NCI-H1694 (cell line): ENCODE measurements around the gene MAVS.
"Not testable (repeated sequence)": the region's sequence is repeated elsewhere in the genome, so short reads cannot be mapped to it uniquely, and the experiment has no call there.

Source experiments
- DNase-seq: peaks from one replicate; lab custom pipeline; 2025; lab: John Stamatoyannopoulos, UW

The MAVS gene

DNA sequence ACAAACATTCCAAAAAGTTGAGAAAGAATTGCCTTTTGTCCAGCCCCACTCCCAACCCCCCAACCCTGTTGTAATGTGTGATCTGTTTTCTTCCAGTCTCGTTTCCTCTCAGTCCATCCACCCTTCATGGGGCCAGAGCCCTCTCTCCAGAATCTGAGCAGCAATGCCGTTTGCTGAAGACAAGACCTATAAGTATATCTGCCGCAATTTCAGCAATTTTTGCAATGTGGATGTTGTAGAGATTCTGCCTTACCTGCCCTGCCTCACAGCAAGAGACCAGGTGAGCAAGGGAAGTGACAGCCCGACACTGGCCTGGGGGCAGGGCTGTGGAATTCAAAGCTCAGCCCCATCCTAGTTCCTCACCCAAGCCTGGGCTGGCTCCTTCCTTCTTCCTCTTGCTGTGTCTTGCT lies 7.8 kb downstream of the MAVS start:
- no peak for DNase-seq

DNA sequence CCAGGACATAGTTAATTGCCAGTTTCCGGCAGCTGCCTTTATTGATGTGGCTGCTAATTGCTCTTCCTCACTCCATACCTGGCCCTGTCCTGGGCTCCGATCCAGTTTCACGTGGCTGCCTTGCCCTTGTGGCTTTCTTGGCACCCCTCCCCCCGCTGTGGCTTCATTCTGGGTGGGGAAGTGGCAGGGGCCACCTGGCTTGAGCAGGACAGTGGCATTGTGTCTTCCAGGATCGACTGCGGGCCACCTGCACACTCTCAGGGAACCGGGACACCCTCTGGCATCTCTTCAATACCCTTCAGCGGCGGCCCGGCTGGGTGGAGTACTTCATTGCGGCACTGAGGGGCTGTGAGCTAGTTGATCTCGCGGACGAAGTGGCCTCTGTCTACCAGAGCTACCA lies 10.8 kb downstream of the MAVS start:
- no peak for DNase-seq

DNA sequence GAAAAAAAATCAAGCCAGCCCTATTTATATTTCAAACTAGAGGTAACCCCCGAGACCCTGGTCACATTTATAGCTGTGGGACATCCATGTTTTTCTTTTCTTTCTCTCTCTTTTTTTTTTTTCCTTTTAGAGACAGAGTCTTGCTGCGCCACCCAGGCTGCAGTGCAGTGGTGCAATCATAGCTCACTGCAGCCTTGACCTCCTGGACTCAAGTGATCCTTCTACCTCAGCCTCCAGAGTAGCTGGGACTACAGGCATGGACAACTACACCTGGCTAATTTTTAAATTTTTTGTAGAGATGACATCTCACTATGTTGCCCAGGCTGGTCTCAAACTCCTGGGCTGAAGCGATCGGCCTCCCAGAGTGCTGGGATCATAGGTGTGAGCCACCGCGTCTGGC lies 12.1 kb downstream of the MAVS start:
- no peak for DNase-seq

DNA sequence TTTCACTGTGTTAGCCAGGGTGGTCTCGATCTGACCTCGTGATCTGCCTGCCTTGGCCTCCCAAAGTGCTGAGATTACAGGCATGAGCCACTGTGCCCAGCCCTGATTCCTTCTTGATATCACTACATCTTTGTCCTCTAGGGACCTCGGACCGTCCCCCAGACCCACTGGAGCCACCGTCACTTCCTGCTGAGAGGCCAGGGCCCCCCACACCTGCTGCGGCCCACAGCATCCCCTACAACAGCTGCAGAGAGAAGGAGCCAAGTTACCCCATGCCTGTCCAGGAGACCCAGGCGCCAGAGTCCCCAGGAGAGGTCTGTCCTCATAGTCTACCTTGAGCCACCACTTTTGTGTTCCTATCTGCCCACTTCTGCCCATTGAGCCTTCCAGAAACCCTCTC lies 14.6 kb downstream of the MAVS start:
- DNase-seq, result no peak

DNA sequence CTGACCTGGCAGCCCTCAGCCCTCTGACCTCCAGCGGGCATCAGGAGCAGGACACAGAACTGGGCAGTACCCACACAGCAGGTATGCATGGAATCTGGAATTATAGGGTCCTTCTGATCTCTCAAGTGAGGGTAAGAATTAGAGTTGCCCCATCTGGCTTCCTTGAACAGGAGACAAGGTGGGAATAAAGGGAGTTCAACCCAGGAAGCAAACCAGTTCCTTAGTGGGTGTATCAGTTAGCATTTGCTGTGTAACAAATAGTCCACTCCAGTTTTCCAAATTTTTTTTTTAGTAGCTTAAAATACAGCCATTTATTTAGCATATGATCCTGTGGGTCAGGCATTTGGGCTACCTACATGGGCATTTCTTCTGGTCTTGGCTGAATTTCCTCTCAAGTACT lies 15.7 kb downstream of the MAVS start:
- DNase-seq, result no peak

DNA sequence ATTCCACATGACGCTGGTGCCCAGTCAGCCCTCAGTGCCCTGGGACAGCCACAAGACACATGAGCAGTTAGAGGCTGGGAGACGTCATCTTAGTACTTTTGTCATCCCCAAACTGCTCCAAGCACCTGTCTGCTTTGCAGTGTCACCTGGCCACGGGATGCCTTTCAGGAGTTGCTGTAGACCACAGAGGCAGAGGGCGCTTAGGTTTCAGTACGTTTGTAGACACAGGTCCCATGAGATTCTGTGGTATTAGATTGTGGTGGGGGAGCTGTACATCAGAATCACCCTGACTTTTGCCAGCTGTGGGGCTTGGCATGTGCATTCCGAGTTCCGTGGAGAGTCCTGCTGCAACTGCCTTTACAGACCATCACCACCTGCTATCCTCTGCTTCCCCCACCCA lies 16.7 kb downstream of the MAVS start:
- no peak for DNase-seq

DNA sequence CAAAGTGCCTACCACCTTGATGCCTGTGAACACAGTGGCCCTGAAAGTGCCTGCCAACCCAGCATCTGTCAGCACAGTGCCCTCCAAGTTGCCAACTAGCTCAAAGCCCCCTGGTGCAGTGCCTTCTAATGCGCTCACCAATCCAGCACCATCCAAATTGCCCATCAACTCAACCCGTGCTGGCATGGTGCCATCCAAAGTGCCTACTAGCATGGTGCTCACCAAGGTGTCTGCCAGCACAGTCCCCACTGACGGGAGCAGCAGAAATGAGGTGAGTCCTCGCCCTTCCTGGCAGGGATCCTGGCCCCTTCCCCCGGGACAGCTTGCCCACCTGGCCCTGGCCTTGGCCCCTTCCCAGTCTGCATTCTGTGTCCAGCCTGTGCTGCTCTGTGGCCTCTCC lies 17.9 kb downstream of the MAVS start:
- no peak for DNase-seq

DNA sequence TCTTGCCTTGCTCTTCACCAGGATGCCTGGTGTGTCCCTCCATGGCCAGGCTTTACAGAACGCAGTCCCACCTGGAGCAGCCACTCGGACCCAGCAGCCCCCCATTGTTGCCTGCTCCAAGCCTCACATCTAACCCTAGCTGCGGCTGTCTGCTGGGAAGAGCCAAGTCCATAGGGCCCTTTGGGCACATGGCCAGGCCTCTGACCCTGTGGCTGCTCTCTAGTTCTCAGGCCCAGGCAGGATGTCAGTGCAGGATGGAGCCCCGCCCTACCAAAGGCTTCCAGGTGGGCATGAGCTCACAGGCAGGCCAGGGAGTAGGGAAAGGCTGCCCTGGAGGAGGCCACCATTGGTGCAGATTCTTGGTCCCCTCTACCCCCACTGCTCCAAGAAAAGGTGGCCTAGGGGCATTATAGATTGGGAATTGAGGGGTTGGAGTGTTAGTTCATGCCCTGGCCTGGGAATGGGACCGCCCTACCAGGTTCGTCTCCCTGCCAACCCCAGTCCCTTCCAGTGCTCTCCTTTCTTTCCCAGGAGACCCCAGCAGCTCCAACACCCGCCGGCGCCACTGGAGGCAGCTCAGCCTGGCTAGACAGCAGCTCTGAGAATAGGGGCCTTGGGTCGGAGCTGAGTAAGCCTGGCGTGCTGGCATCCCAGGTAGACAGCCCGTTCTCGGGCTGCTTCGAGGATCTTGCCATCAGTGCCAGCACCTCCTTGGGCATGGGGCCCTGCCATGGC lies 18.7 kb downstream of the MAVS start:
- DNase-seq, result no peak

DNA sequence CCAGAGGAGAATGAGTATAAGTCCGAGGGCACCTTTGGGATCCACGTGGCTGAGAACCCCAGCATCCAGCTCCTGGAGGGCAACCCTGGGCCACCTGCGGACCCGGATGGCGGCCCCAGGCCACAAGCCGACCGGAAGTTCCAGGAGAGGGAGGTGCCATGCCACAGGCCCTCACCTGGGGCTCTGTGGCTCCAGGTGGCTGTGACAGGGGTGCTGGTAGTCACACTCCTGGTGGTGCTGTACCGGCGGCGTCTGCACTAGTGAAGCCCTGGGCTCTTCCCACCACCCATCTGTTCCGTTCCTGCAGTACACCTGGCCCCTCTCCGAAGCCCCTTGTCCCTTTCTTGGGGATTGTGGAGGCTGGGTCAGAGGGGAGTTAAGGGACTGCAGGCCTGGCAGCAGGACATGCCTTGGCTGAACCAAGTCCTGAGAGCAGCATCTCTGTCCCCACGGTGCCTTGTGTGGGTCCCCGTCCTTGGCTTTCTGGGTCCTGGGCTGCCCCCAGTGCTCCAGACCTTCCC lies 19.3 kb downstream of the MAVS start:
- no peak for DNase-seq

DNA sequence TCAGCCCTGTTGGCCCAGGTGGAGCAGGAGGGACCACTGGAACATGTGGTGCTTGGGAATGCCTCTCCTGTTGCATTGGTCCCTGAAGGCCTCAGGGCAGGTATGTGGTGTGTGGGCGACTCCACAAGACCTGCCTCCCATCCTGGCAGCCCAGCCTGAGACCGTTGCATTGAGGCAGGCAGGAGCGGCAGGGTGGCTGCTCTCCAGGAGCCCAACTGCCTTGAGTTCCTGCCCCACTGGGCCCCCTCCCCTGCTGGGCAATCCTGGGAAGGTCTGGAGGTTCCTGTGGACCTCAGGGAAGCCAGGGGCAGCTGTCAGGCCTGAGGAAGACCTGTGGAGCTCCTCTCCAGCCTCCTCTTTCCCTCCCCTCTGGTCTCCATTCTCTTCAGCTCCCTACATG lies 19.8 kb downstream of the MAVS start:
- no peak for DNase-seq

DNA sequence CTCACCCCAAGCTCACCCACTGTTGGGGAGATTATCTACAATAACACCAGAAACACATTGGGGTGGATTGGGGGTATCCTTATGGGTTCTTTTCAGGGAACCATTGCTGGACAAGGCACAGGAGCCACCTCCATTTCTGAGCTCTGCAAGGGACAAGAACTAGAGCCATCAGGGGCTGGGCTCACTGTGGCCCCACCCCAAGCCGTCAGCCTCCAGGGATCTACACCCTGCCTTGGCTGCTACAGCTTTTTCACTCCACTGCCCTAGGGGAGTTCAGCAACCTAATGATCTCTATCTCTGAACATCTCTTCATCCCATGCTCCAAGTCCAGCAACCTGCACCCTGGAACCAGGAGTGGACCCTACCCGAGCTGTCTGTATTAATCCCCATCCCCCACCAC lies 21.2 kb downstream of the MAVS start:
- DNase-seq, result no peak

DNA sequence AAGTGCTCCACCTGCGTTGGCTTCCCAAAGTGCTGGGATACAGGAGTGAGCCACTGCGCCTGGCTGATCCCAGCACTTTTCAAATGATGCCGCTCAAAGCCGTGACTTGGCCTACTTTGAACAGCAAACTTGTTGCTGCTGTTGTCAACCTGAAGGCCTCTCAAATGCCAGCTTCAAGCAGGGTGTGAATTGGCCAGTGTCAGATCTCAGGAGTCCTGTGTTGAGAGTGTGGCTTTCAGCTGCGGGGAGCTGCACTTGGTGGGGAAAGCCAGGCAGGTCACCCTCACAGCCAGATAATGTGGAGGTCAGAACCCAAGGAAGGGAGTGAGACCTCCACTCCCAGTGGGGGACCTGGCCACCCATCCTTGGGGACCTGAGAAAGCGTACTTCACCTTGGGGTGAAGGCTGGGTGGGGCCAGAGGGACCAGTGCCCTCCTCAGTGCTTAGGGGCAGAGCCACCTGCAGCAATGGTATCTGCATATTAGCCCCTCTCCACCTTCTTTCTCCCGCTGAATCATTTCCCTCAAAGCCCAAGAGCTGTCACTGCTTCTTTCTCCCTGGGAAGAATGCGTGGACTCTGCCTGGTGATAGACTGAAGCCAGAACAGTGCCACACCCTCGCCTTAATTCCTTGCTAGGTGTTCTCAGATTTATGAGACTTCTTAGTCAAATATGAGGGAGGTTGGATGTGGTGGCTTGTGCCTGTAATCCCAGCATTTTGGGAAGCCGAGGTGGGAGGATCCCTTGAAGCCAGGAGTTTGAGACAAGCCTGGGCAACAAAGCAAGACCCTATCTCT lies 23.4 kb downstream of the MAVS start:
- no peak for DNase-seq

DNA sequence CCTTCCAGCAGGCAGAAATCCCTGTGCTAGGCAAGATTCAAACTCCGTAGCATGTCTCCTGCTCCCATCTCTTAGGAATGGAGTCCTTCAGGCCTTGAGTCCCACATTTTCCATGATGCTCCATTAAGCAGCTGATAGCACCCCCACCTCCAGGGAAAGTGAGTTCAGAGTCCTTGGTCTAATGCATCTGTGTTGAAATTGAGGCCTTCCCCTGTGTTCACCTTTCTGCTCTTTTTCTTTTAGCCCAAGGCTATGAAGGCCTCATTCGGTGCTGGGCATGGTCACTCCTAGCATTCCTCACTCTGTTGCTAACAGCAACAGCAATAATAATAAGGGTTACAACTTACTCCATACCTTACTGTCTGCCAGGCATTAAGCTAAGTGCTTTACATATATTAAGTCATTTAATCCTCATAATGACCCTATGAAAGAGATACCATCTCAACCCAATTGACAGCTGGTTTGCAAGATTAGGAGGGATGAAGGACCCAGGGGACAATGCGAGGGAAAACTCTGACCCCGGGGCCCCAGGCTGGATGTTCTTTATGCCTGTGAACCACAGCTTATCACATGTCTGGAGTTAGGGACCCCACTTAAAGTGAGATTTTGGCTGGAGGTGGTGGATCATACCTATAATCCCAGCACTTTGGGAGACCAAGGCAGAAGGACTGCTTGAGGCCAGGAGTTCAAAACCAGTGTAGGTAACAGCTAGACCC lies 25.1 kb downstream of the MAVS start:
- no peak for DNase-seq

DNA sequence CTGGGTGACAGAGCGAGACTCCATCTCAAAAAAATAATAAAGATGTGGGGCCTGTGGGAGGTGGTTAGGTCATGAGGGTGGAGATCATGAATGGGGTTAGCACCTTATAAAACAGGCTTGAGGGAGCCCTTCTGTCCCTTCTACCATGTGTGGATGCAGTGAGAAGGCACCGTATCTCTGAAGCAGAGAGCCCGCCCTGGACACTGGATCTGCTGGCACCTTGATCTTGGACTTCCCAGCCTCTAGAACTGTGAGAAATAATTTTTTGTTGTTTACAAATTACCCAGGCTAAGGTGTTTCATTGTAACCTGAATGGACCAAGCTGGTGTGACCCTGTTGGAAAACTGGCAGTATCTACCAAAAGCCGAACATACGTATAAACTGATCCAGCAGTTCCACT lies 26.9 kb downstream of the MAVS start:
- no peak for DNase-seq

DNA sequence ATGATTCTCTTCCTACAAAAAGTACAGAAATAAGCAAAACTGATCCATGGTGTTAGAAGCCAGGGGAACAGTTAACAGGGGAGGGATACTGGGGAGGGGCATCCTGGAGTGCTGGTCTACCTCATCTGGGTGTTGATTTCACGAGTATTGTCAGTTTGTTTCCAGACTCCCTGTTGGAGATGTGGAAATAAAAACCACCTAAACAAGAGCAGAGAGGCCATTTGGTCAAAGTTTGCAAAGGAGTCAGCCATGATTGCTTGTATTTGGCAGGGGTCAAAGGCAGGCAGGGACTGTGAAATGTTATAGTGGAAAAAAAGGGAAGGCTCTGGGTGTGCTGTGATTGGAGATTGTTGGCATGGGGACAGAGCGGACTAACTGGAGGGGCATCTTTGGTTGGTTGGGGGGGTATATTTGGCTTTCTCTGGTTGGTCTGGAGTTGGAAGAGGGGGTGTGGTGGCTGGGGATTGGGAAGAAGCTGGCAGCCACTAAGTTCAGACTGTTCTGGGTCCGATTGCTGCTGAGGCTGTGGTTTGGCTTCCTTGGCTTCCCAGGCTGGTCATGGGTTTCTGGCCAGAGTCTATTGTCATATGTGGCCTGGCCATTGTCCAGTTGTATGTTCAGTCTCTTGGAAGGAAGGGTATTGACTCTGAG lies 27.7 kb downstream of the MAVS start:
- no peak for DNase-seq

DNA sequence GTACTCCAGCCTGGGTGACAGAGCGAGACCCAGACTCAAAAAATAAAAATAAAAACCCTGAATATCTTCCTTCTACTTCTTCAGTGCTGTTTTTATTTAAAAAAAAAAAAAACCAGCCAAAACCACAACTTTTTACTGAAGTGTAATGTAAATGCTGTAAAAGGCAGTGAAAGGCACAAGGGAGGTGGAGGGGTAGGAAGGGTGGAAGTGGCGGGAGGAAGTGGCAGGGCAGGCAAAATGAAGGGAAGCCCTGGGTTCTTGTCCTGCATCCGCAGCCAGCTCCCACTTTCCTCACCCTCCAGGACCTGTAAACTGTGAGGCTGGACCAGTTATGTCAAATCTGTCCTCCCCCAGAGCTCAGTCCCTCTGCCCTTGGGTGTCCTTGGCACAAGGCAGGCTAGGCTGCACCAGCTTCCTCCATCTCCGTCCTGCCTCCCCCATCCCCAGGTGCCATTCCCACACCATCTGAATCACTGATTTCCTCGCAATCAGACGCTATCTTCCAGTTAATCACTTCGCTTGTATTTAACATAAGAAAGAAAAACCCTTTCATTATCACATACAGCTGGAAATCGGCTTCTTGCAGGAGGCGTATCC lies 28.8 kb downstream of the MAVS start:
- no peak for DNase-seq

DNA sequence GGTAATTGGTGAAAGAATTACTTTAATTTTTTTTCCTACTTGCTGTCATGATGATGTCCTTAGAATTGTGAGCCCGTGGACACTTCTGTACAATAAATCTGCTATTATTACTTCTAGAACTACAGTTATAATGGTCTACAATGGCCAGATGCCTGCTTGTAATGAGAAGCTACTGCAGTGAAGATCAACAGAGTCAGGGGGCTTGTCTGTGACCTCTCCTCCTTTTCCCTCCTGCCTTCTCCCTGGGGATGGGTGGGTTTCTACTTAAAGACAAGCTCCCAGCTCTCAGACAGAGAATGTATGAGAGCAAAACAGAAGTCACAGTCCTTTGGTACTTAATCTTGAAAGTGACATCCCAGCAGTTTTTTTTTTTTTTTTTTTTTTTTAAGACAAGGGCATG lies 29.4 kb downstream of the MAVS start:
- no peak for DNase-seq

DNA sequence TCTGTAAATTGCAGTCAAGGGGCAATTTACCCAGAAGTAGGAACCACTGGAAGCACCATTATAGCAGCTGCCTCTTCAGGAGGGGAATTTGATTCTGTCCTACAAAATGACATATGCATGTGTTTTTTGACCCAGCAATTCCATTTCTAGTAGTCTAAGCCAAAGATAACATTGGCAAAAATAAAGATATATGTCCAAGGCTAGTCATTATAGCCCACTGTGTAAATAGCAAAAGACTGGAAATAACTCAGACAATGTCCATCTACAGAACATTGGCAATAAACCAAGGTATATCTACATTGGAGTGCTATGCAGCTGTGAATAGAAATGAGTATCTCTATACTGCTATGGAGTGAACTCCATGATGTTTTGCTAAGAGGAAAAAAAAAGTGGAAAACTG lies 30.0 kb downstream of the MAVS start:
- no peak for DNase-seq

DNA sequence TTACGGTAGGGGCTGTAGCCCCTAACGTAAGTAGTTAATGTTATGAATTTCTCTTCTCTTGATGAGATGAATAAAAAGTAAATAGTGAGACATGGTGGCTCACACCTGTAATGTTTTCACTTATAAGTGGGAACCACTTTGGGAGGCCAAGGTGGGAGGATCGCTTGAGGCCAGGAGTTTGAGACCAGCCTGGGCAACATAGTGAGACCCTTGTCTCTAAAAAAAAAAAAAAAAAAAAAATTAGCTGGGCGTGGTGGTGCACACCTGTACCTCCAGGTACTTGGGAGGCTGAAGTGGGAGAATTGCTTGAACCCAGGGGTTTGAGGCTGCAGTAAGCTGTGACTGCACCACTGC lies 32.3 kb downstream of the MAVS start:
- not testable (repeated sequence) for DNase-seq

DNA sequence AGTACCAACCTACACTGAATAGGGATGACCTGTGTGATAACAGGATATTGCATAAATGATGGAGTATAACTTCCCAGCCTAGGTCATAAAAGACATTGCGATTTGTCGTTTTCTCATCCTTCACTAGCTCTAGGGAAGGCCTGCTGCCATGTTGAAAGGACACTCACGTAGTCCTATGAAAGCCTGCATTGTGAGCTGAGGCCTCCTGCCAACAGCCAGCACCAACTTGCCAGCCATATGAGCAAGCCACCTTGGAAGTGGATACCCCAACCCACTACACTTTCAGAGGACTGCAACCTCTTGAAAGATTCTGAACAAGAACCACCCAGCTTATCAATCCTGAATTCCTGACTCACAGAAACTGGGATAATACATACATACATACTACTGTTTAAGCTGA lies 39.1 kb downstream of the MAVS start:
- DNase-seq, result no peak

DNA sequence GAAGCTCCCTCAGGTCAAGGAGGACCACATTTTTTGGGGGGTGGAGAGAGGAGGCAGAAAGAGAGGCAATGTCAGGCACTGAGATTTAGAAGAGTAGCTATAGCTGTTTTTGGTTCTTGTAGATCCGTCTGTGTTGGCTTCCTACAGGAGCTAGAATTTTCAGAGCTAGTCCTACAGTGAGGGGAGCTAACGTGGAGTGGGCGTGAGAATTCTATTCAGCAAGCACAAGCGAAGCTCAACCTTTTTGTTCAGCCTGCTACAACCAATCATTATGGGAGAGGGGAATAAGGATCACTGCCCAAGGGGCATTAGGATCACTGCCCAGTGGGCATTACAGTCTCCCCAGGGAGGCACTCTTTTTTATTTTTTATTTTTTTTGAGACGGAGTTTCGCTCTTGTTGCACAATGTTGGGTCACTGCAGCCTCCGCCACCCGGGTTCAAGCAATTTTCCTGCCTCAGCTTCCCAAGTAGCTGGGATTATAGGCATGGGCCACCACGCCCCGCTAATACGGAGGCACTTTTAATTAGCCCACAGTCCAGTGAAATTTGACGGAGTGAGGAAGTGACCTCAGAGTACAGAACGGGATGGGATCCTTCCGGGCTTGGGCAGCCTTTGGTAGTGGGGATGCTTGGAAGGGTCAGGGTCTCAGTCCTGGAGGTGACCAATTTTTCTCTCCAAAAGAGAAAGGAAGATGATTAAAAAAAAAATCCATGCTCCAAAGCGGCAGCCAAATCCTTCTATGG lies 41.4 kb downstream of the MAVS start:
- no peak for DNase-seq
